Hepatocyte (in vitro differentiated cells): Measurements from ENCODE around the gene EXOSC2.

ENCODE experiments used
- EZH2 ChIP-seq: fragments of 200-600 bp; sonication (generic); IDR thresholded peaks from 2 replicates; pipeline ENCODE4 v1.6.1; 2016; ENCODE audit warnings: antibody characterized with exemption, mild to moderate bottlenecking, borderline replicate concordance
- TF ChIP-seq, protein P1 (sequence below): fragments of 200-600 bp; sonication (generic); IDR thresholded peaks from 2 replicates; pipeline ENCODE4 v1.5.1; 2016; ENCODE audit warnings: antibody characterized with exemption, mild to moderate bottlenecking; ENCODE audit not compliant: poor library complexity

DNA sequence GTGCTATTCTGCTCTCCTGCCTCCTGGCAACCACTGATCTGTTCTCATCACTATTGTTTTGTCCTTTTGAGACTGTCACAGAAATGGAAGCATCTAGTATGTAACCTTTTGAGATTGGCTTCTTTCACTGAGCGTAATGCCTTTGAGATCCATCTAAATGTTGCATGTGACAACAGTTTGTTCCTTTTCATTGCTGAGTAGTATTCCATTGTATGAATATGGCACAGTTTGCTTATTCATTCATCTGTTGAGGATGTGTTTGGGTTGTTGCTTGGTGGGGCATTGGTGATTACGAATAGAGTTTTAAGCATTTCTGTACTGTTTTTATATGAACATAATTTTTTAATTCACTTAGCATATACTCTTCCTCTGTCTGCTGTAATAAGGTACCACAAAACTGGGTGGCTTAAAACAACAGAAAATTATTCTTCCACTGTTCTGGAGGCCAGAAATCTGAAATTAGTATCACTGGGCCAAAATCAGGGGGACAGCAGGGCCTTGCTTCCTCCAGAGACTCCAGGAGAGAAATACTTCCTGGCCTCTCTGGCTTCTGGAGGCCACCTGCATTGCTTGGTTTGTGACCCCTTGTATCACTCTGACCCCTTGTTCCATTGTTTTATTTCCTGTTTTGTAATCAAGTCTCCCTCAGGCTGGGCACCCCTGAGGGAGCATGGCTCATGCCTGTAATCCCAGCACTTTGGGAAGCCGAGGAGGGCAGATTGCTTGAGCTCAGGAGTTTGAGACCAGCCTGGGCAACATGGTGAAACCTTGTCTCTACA, 53.0 kb downstream of the EXOSC2 start:
- TF ChIP-seq, protein P1, sequence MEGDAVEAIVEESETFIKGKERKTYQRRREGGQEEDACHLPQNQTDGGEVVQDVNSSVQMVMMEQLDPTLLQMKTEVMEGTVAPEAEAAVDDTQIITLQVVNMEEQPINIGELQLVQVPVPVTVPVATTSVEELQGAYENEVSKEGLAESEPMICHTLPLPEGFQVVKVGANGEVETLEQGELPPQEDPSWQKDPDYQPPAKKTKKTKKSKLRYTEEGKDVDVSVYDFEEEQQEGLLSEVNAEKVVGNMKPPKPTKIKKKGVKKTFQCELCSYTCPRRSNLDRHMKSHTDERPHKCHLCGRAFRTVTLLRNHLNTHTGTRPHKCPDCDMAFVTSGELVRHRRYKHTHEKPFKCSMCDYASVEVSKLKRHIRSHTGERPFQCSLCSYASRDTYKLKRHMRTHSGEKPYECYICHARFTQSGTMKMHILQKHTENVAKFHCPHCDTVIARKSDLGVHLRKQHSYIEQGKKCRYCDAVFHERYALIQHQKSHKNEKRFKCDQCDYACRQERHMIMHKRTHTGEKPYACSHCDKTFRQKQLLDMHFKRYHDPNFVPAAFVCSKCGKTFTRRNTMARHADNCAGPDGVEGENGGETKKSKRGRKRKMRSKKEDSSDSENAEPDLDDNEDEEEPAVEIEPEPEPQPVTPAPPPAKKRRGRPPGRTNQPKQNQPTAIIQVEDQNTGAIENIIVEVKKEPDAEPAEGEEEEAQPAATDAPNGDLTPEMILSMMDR = no peak
- TF ChIP-seq EZH2 = no peak
